ENCODE measurements around the gene CRYBA4. TPM values are rescaled to one million over a fixed set of nuclear protein-coding genes. Genes with fewer than 3 reads are reported as not detected.

CRYBA4 gene
- total RNA-seq, 1 donor from 2014 or later: not detected

- intact Hi-C loops (cut with micrococcal nuclease): no loop called here
- H3K27me3 Mint-ChIP-seq (ENCODE audit: low read depth): peaks cover 13% of the 10 kb centered on the region
- no peak within 1 kb of the TSS for H3K4me3 Mint-ChIP-seq (ENCODE audit: low read depth)
- H3K4me1 Mint-ChIP-seq (ENCODE audit: low read depth): peaks cover 5% of the 10 kb centered on the region
- H3K36me3 Mint-ChIP-seq (ENCODE audit: low read depth): no peaks in the 10 kb centered on the region
- no peak for DNase-seq (ENCODE audit: low spot score)
- no peaks in the 10 kb centered on the region for H3K9me3 Mint-ChIP-seq
- no peak within 1 kb of the TSS for H3K27ac Mint-ChIP-seq
Observed at GRCh38 chr22:26617271-26618199, 4.2 kb upstream of the CRYBA4 start, which contains the start of gene CRYBB1. Gene CRYBB1 (minus strand): TSS chr22:26618027. CDS start chr22:26616319, 1,708 bp downstream.

GRCh38 chr22:26618455-26618854 is 3.3 kb upstream of the CRYBA4 start:
- no peak overlapping the region for H3K4me3 Mint-ChIP-seq (ENCODE audit: low read depth)
- intact Hi-C loops (cut with micrococcal nuclease): no loop called here
- no peak for DNase-seq (ENCODE audit: low spot score)
- H3K9me3 Mint-ChIP-seq: no peaks in the 10 kb centered on the region
- no peaks in the 10 kb centered on the region for H3K36me3 Mint-ChIP-seq (ENCODE audit: low read depth)
- H3K27me3 Mint-ChIP-seq (ENCODE audit: low read depth): peaks cover 13% of the 10 kb centered on the region
- H3K4me1 Mint-ChIP-seq (ENCODE audit: low read depth): peaks cover 5% of the 10 kb centered on the region
- no peak overlapping the region for H3K27ac Mint-ChIP-seq

- H3K4me3 Mint-ChIP-seq (ENCODE audit: low read depth): no peak overlapping the region
- peaks cover 5% of the 10 kb centered on the region for H3K4me1 Mint-ChIP-seq (ENCODE audit: low read depth)
- intact Hi-C loops (cut with micrococcal nuclease): no loop called here
- peaks cover 8% of the 10 kb centered on the region for H3K27me3 Mint-ChIP-seq (ENCODE audit: low read depth)
- DNase-seq (ENCODE audit: low spot score): no peak
- no peaks in the 10 kb centered on the region for H3K9me3 Mint-ChIP-seq
- H3K36me3 Mint-ChIP-seq (ENCODE audit: low read depth): no peaks in the 10 kb centered on the region
- no peak overlapping the region for H3K27ac Mint-ChIP-seq
Observed at GRCh38 chr22:26619510-26619909, 2.3 kb upstream of the CRYBA4 start.

- DNase-seq (ENCODE audit: low spot score): no peak
- no peak overlapping the region for H3K27ac Mint-ChIP-seq
- no peaks in the 10 kb centered on the region for H3K36me3 Mint-ChIP-seq (ENCODE audit: low read depth)
- H3K4me3 Mint-ChIP-seq (ENCODE audit: low read depth): no peak overlapping the region
- peaks cover 5% of the 10 kb centered on the region for H3K4me1 Mint-ChIP-seq (ENCODE audit: low read depth)
- intact Hi-C loops (cut with micrococcal nuclease): no loop called here
- no peaks in the 10 kb centered on the region for H3K9me3 Mint-ChIP-seq
- H3K27me3 Mint-ChIP-seq (ENCODE audit: low read depth): peaks cover 8% of the 10 kb centered on the region
Observed at GRCh38 chr22:26620197-26620596, 1.6 kb upstream of the CRYBA4 start.

GRCh38 chr22:26623984-26624383 is 2.2 kb downstream of the CRYBA4 start:
- no peaks in the 10 kb centered on the region for H3K9me3 Mint-ChIP-seq
- intact Hi-C loops (cut with micrococcal nuclease): no loop called here
- H3K27me3 Mint-ChIP-seq (ENCODE audit: low read depth): peaks cover 4% of the 10 kb centered on the region
- no peak overlapping the region for H3K27ac Mint-ChIP-seq
- H3K36me3 Mint-ChIP-seq (ENCODE audit: low read depth): no peaks in the 10 kb centered on the region
- no peak for DNase-seq (ENCODE audit: low spot score)
- no peak overlapping the region for H3K4me3 Mint-ChIP-seq (ENCODE audit: low read depth)
- H3K4me1 Mint-ChIP-seq (ENCODE audit: low read depth): peaks cover 2% of the 10 kb centered on the region

GRCh38 chr22:26624803-26625202 is 3.0 kb downstream of the CRYBA4 start:
- Mint-ChIP-seq H3K27ac (no peak overlapping the region), H3K4me1 (ENCODE audit: low read depth) (peaks cover 2% of the 10 kb centered on the region), H3K9me3 (no peaks in the 10 kb centered on the region), H3K4me3 (ENCODE audit: low read depth) (no peak overlapping the region), H3K36me3 (ENCODE audit: low read depth) (no peaks in the 10 kb centered on the region), H3K27me3 (ENCODE audit: low read depth) (peaks cover 4% of the 10 kb centered on the region)
- intact Hi-C loops (cut with micrococcal nuclease): no loop called here
- DNase-seq (ENCODE audit: low spot score): no peak

- Mint-ChIP-seq H3K4me3 (ENCODE audit: low read depth) (no peak overlapping the region), H3K36me3 (ENCODE audit: low read depth) (no peaks in the 10 kb centered on the region), H3K9me3 (no peaks in the 10 kb centered on the region), H3K4me1 (ENCODE audit: low read depth) (peaks cover 7% of the 10 kb centered on the region), H3K27ac (no peak overlapping the region), H3K27me3 (ENCODE audit: low read depth) (peaks cover 7% of the 10 kb centered on the region)
- no peak for DNase-seq (ENCODE audit: low spot score)
- intact Hi-C loops (cut with micrococcal nuclease): no loop called here
Observed at GRCh38 chr22:26629988-26630761, 8.4 kb downstream of the CRYBA4 start.

GRCh38 chr22:26631282-26631681 is 9.5 kb downstream of the CRYBA4 start:
- H3K9me3 Mint-ChIP-seq: no peaks in the 10 kb centered on the region
- H3K4me3 Mint-ChIP-seq (ENCODE audit: low read depth): no peak overlapping the region
- no peaks in the 10 kb centered on the region for H3K36me3 Mint-ChIP-seq (ENCODE audit: low read depth)
- peaks cover 7% of the 10 kb centered on the region for H3K27me3 Mint-ChIP-seq (ENCODE audit: low read depth)
- no peak for DNase-seq (ENCODE audit: low spot score)
- H3K27ac Mint-ChIP-seq: no peak overlapping the region
- peaks cover 7% of the 10 kb centered on the region for H3K4me1 Mint-ChIP-seq (ENCODE audit: low read depth)
- intact Hi-C loops (cut with micrococcal nuclease): no loop called here

- H3K9me3 Mint-ChIP-seq: no peaks in the 10 kb centered on the region
- intact Hi-C loops (cut with micrococcal nuclease): no loop called here
- H3K27ac Mint-ChIP-seq: no peak overlapping the region
- H3K4me3 Mint-ChIP-seq (ENCODE audit: low read depth): no peak overlapping the region
- no peak for DNase-seq (ENCODE audit: low spot score)
- H3K27me3 Mint-ChIP-seq (ENCODE audit: low read depth): peaks cover 7% of the 10 kb centered on the region
- H3K4me1 Mint-ChIP-seq (ENCODE audit: low read depth): peaks cover 5% of the 10 kb centered on the region
- no peaks in the 10 kb centered on the region for H3K36me3 Mint-ChIP-seq (ENCODE audit: low read depth)
Observed at GRCh38 chr22:26632422-26633155, 10.8 kb downstream of the CRYBA4 start.

- Mint-ChIP-seq H3K4me1 (ENCODE audit: low read depth) (peaks cover 5% of the 10 kb centered on the region), H3K9me3 (no peaks in the 10 kb centered on the region), H3K27me3 (ENCODE audit: low read depth) (peaks cover 7% of the 10 kb centered on the region), H3K27ac (no peak overlapping the region), H3K4me3 (ENCODE audit: low read depth) (no peak overlapping the region), H3K36me3 (ENCODE audit: low read depth) (no peaks in the 10 kb centered on the region)
- DNase-seq (ENCODE audit: low spot score): no peak
- intact Hi-C loops (cut with micrococcal nuclease): no loop called here
Observed at GRCh38 chr22:26634189-26634588, 12.4 kb downstream of the CRYBA4 start.

- intact Hi-C loops (cut with micrococcal nuclease): no loop called here
- DNase-seq (ENCODE audit: low spot score): no peak
- Mint-ChIP-seq H3K9me3 (no peaks in the 10 kb centered on the region), H3K4me1 (ENCODE audit: low read depth) (peaks cover 5% of the 10 kb centered on the region), H3K36me3 (ENCODE audit: low read depth) (no peaks in the 10 kb centered on the region), H3K27me3 (ENCODE audit: low read depth) (peaks cover 7% of the 10 kb centered on the region), H3K27ac (no peak overlapping the region), H3K4me3 (ENCODE audit: low read depth) (no peak overlapping the region)
Observed at GRCh38 chr22:26635117-26635516, 13.4 kb downstream of the CRYBA4 start.

GRCh38 chr22:26636296-26636695 is 14.5 kb downstream of the CRYBA4 start:
- intact Hi-C loops (cut with micrococcal nuclease): no loop called here
- no peaks in the 10 kb centered on the region for H3K36me3 Mint-ChIP-seq (ENCODE audit: low read depth)
- H3K27ac Mint-ChIP-seq: no peak overlapping the region
- DNase-seq (ENCODE audit: low spot score): no peak
- peaks cover 7% of the 10 kb centered on the region for H3K27me3 Mint-ChIP-seq (ENCODE audit: low read depth)
- no peak overlapping the region for H3K4me3 Mint-ChIP-seq (ENCODE audit: low read depth)
- H3K9me3 Mint-ChIP-seq: no peaks in the 10 kb centered on the region
- peaks cover 5% of the 10 kb centered on the region for H3K4me1 Mint-ChIP-seq (ENCODE audit: low read depth)

All from activated T-helper 2 cell treated with anti-CD3 and anti-CD28 coated beads, Interferon-gamma antibody, Interleukin-2, Interleukin-4, amounts not matched to agents 10 μg/mL and 5 μg/mL and 100 μg/mL, durations not matched to agents 14 hours and 24 hours and 36 hours (primary cell).